Neural progenitor cell (in vitro differentiated cells): ENCODE results near the gene TSPAN5. TPM values are rescaled to one million over a fixed set of nuclear protein-coding genes. Genes with fewer than 3 reads are reported as not detected.
A peak's percentile ranks its signal among the peaks of the same experiment; 100 is the strongest.

Experiments used
- DNase-seq: peaks from one replicate; pipeline ENCODE4 v3.0.0-alpha.2; 2016; ENCODE audit warnings: low spot score
- H2AFZ ChIP-seq: fragments of 200-600 bp; sonication (generic); replicated peaks from 2 replicates; pipeline ENCODE4 v1.6.1; 2016; ENCODE audit warnings: antibody characterized with exemption
- H3F3A ChIP-seq: fragments of 200-600 bp; sonication (generic); 2 replicates; pipeline ENCODE4 v1.6.1; 2016; ENCODE audit warnings: antibody characterized with exemption, low read depth
- H3K27ac ChIP-seq: fragments of 200-600 bp; sonication (generic); 2 replicates; pipeline ENCODE4 v1.5.1; 2016; ENCODE audit warnings: mild to moderate bottlenecking
- H3K27me3 ChIP-seq: fragments of 200-600 bp; sonication (generic); 2 replicates; pipeline ENCODE4 v1.6.1; 2016; ENCODE audit warnings: mild to moderate bottlenecking, moderate library complexity
- H3K36me3 ChIP-seq: fragments of 200-600 bp; sonication (generic); 2 replicates; pipeline ENCODE4 v1.5.1; 2016
- H3K4me1 ChIP-seq: fragments of 200-600 bp; sonication (generic); 2 replicates; pipeline ENCODE4 v1.6.1; 2016; ENCODE audit warnings: mixed run types
- H3K4me2 ChIP-seq: fragments of 200-600 bp; sonication (generic); 2 replicates; pipeline ENCODE4 v1.6.1; 2016
- H3K4me3 ChIP-seq: fragments of 200-600 bp; sonication (generic); 2 replicates; pipeline ENCODE4 v1.5.1; 2016
- H3K79me2 ChIP-seq: fragments of 200-600 bp; sonication (generic); 2 replicates; pipeline ENCODE4 v1.6.1; 2016; ENCODE audit warnings: low read depth
- H3K9ac ChIP-seq: fragments of 200-600 bp; sonication (generic); 2 replicates; pipeline ENCODE4 v1.6.1; 2016
- H3K9me3 ChIP-seq: fragments of 200-600 bp; sonication (generic); 2 replicates; pipeline ENCODE4 v1.5.1; 2016; ENCODE audit warnings: low read depth
- H4K20me1 ChIP-seq: fragments of 200-600 bp; sonication (generic); 2 replicates; pipeline ENCODE4 v1.6.1; 2016; ENCODE audit warnings: low read depth
- H3K27ac Mint-ChIP-seq: 3 replicates; pipeline ENCODE4 v1.8.0; 2021; ENCODE audit warnings: mixed read lengths
- H3K27me3 Mint-ChIP-seq: 2 replicates; pipeline ENCODE4 v1.8.0; 2022; ENCODE audit warnings: low read depth, mild to moderate bottlenecking, inconsistent platforms, moderate library complexity, mixed read lengths; ENCODE audit not compliant: insufficient read depth
- H3K36me3 Mint-ChIP-seq: 3 replicates; pipeline ENCODE4 v1.8.0; 2021; ENCODE audit warnings: mixed read lengths
- H3K4me1 Mint-ChIP-seq: 3 replicates; pipeline ENCODE4 v1.8.0; 2021; ENCODE audit warnings: mixed read lengths
- H3K4me3 Mint-ChIP-seq: 3 replicates; pipeline ENCODE4 v1.8.0; 2021; ENCODE audit warnings: mild to moderate bottlenecking, moderate library complexity, mixed read lengths
- H3K9me3 Mint-ChIP-seq: 3 replicates; pipeline ENCODE4 v1.8.0; 2020; ENCODE audit warnings: mixed read lengths
- CTCF ChIP-seq: fragments of 200-600 bp; sonication (generic); IDR thresholded peaks from 2 replicates; pipeline ENCODE4 v1.5.1; 2017; ENCODE audit warnings: antibody characterized with exemption, mild to moderate bottlenecking
- EZH2 ChIP-seq: fragments of 200-600 bp; sonication (generic); IDR thresholded peaks from 2 replicates; pipeline ENCODE4 v1.6.1; 2017; ENCODE audit warnings: antibody characterized with exemption, mild to moderate bottlenecking, moderate library complexity
- EZH2phosphoT487 ChIP-seq: fragments of 200-600 bp; sonication (generic); IDR thresholded peaks from 2 replicates; pipeline ENCODE4 v1.6.1; 2017; ENCODE audit warnings: antibody characterized with exemption
- total RNA-seq: library from RNA; depleted of rRNA; stranded (reverse); fragments of >200 nt; gene quantifications from 2 replicates; pipeline ENCODE4 v1.2.3, GENCODE V29; 2015; ENCODE audit warnings: low replicate concordance

The TSPAN5 gene
- total RNA-seq, 1 donor from 2014 or later = 34.9 TPM

- Histone ChIP-seq H4K20me1 (no peaks in the 10 kb centered on the region), H2AFZ (no peak overlapping the region), H3K4me2 (no peak overlapping the region), H3K9ac (no peak overlapping the region), H3K4me1 (peaks cover 28% of the 10 kb centered on the region), H3K9me3 (no peaks in the 10 kb centered on the region), H3K4me3 (no peak overlapping the region), H3K27me3 (no peaks in the 10 kb centered on the region), H3K36me3 (no peaks in the 10 kb centered on the region), H3F3A (no peaks in the 10 kb centered on the region), H3K27ac (no peak overlapping the region), H3K79me2 (peaks cover 6% of the 10 kb centered on the region)
- H3K27me3 Mint-ChIP-seq = no peaks in the 10 kb centered on the region
- H3K4me1 Mint-ChIP-seq = peaks cover 54% of the 10 kb centered on the region
- DNase-seq = no peak
- H3K36me3 Mint-ChIP-seq = peaks cover 7% of the 10 kb centered on the region
- no peak for TF ChIP-seq EZH2phosphoT487
- TF ChIP-seq EZH2 = no peak
- peaks cover 1% of the 10 kb centered on the region for H3K9me3 Mint-ChIP-seq
- no peak overlapping the region for H3K27ac Mint-ChIP-seq
- H3K4me3 Mint-ChIP-seq = no peak overlapping the region
Measured at GRCh38 chr4:98510757-98511517, 147.5 kb downstream of the TSPAN5 start.

DNA sequence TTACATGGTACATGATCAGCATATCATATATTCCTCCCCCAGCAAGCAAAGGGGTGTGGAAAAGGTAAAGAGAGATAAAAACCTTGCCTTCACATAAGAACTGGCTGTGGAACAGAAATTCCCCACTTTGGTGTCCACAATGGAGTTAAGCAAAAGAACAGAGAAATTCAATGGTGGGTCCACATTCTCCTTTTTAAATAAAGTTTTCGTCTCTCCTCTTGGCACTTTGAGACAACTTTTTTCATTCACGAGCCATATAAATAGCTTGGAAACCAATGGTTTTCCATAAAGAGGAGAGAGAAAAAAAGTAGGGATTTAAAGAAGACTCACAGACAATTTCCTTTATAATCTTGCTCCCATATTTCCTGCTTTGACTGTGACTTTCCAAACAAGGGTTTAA is 148.1 kb downstream of the TSPAN5 start:
- DNase-seq = no peak
- Histone ChIP-seq H3K4me2 (peak overlapping the region; percentile 28), H3K27me3 (no peaks in the 10 kb centered on the region), H4K20me1 (no peaks in the 10 kb centered on the region), H2AFZ (no peak overlapping the region), H3K4me3 (no peak overlapping the region), H3K36me3 (no peaks in the 10 kb centered on the region), H3K9ac (no peak overlapping the region), H3K9me3 (no peaks in the 10 kb centered on the region), H3K4me1 (peaks cover 28% of the 10 kb centered on the region), H3K27ac (no peak overlapping the region), H3K79me2 (peaks cover 6% of the 10 kb centered on the region), H3F3A (no peaks in the 10 kb centered on the region)
- no peak for TF ChIP-seq CTCF
- no peak for TF ChIP-seq EZH2phosphoT487
- no peak for TF ChIP-seq EZH2
- no peaks in the 10 kb centered on the region for H3K9me3 Mint-ChIP-seq
- no peak overlapping the region for H3K4me3 Mint-ChIP-seq
- peaks cover 10% of the 10 kb centered on the region for H3K36me3 Mint-ChIP-seq
- H3K27me3 Mint-ChIP-seq = no peaks in the 10 kb centered on the region
- H3K27ac Mint-ChIP-seq = no peak overlapping the region
- H3K4me1 Mint-ChIP-seq = peaks cover 50% of the 10 kb centered on the region

GRCh38 chr4:98509721-98510120 is 148.7 kb downstream of the TSPAN5 start:
- peak overlapping the region; percentile 31 for H3K27ac Mint-ChIP-seq
- peak overlapping the region; percentile 28 for H3K4me2 ChIP-seq
- peaks cover 6% of the 10 kb centered on the region for H3K79me2 ChIP-seq

More at GRCh38 chr4:98509721-98510120, 148.7 kb downstream of the TSPAN5 start:
- Mint-ChIP-seq H3K27me3 (no peaks in the 10 kb centered on the region), H3K4me1 (peaks cover 47% of the 10 kb centered on the region), H3K4me3 (no peak overlapping the region), H3K9me3 (no peaks in the 10 kb centered on the region), H3K36me3 (peaks cover 11% of the 10 kb centered on the region)
- H3K27me3 ChIP-seq = no peaks in the 10 kb centered on the region
- H3K4me1 ChIP-seq = peaks cover 28% of the 10 kb centered on the region
- no peaks in the 10 kb centered on the region for H3K9me3 ChIP-seq
- no peak overlapping the region for H3K4me3 ChIP-seq
- peak overlapping the region; percentile 1 for H3K27ac ChIP-seq
- no peaks in the 10 kb centered on the region for H3F3A ChIP-seq
- H4K20me1 ChIP-seq = no peaks in the 10 kb centered on the region
- H2AFZ ChIP-seq = no peak overlapping the region
- TF ChIP-seq EZH2phosphoT487 (no peak), CTCF (no peak), EZH2 (no peak)
- H3K36me3 ChIP-seq = no peaks in the 10 kb centered on the region
- no peak overlapping the region for H3K9ac ChIP-seq
- DNase-seq = no peak
